NCI-H187 (cell line): ENCODE data around the gene BBS12.

ENCODE experiments used
- DNase-seq, 2 experiments: peaks; one replicate each; lab custom pipeline; 2025; lab: John Stamatoyannopoulos, UW

The BBS12 gene

DNA sequence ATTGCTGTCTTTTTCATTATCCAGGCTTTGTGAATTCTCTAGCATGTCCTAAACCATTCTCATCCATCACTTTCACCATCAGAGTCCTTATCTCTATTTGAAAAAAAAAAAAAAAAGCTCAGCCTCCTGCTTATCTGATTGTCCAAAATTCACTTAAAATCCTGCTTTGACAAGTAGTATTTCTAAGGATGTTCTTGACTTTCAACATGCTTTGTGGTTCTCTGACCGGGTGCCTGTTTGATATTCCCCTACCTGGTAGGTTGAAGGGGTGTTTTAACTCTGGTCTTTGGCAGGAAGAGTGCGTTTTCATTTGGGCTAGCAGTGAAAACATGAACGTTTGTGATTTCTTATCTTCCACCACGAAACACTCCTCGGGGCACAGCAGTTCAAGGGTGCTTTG, 17.3 kb upstream of the BBS12 start:
- no peak for DNase-seq

DNA sequence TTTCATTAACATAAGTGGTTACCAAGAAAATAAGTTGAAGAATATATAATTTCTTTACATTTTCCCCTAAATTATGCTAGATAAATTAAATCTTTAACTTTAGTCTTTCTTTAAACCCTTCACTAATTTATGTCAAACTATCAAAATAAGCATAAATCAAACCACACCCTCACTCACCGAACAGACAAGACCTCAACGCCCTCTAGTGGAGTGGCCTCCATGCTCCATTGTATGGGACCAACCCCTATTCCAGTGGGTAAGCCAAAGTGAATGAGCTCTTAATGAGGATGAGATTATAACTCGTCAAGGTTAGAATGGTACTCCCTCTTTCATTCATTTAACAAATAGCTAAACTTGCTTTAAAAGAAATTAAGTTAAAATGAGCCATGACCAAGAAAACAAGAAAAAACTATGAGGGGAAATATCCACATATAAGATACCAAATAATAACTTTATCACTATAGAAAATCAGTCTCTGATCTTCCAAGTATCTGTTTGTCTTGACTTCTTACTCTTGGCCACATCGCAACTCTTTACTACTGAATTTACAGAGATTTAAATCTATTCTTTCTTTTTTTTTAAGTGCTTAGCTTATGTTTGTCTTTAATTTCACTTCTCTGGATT, 15.6 kb upstream of the BBS12 start:
- no peak for DNase-seq

DNA sequence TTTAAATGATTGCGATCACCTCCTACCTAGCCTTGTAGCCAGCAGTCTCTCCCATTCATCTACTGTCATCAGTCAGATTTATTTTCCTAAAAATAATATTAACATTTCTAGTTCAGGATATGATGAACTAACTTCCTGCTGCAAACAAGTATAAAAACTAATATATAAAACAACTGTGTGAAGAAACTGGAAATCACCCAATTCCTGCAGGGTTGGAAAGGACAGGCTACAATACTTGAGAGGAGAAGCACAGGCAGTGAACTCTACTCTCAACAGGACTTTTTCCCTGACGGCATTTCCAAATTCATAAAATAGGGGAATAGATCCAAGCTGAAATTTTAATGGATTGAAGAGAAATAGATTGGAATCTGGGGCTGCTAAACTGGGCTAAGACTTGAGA, 14.2 kb upstream of the BBS12 start:
- DNase-seq = no peak

DNA sequence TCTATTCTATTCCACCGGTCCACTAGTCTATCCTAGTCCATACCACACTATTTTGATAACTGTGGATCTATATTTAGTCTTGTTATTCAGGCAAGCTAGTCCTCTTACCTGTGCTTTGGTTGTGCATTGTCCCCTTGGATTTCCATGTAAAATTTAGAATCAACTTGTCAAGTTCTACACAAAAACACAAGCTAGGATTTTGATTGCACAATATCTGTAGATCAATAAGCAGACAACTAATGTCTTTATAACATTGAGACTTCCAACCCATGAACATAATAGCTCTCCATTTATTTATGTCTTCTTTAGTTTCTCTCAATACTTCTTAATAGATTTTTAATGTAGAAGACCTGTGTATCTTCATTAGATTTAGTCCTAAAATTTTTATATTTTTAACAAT, 10.2 kb upstream of the BBS12 start:
- no peak for DNase-seq

DNA sequence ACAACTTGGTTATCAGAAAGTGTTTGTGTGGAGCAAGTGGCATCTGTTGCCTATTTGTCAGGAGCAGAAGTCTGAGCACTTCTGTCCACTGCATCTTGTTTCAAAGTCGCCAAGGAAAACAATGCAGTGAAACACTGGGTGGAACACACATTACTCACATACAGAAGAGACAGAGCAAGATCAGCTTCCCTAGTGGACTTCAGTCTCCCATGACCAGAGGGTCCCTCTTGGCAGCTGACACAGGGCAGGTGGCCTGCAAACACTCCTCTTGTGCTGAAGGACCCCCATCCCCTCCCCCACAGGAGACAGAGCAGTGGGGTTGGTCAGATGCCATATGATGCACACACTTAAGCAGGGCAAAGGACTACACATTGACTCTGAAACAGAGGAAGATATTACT, 3.6 kb upstream of the BBS12 start:
- no peak for DNase-seq

DNA sequence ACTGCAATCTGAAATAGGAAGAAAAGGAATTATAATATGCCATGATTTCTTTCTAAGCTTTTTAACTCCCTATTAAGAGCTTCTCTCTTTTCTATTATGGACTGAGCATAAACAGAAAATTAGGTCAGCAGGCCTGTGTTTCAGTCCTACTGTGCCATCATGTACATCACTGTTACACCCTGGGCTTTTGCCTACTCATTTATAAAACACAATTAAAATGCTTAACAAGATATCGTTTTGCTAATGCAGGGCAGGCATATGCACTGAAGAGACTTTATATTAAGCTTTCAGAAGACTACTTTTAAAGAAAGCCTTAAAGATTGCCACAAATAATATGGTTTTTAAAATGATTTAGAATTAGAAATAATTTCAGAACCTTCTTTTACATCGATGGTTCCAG, 828 bp upstream of the BBS12 start:
- DNase-seq = no peak

DNA sequence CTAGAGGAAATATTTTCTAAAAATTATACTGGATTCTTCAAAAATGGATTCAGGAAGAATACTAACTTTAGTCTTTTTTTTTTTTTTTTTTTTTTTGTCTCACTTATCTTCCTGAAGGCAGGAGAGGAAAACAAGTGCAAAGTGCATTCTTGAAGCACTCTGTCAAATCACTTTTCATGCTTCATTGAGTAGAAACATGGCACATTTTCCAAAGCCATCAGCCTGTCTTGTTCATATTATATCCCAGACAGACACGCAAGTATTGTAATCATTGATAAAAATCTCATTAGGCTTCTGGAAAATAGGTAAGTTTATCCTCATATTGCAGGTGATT, 1.2 kb downstream of the BBS12 start:
- DNase-seq = no peak

DNA sequence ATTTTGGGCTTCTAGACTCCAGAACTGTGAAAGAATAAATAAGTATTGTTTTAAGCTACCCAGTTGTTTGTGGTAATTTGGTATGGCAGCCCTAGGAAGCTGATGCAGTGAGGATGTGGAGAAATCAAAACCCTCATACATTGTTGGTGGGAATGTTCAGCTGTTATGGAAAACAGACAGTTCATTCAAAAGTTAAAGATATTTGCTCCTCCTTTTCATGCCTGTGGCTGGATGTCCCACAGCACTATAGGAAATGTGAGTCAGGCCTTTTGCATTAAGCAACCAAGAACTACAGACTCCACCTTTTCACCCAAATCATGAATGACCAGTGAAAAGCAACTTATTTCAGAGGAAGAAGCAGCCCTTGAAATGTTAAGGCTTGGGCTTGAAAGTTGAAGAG, 6.7 kb downstream of the BBS12 start:
- no peak for DNase-seq

DNA sequence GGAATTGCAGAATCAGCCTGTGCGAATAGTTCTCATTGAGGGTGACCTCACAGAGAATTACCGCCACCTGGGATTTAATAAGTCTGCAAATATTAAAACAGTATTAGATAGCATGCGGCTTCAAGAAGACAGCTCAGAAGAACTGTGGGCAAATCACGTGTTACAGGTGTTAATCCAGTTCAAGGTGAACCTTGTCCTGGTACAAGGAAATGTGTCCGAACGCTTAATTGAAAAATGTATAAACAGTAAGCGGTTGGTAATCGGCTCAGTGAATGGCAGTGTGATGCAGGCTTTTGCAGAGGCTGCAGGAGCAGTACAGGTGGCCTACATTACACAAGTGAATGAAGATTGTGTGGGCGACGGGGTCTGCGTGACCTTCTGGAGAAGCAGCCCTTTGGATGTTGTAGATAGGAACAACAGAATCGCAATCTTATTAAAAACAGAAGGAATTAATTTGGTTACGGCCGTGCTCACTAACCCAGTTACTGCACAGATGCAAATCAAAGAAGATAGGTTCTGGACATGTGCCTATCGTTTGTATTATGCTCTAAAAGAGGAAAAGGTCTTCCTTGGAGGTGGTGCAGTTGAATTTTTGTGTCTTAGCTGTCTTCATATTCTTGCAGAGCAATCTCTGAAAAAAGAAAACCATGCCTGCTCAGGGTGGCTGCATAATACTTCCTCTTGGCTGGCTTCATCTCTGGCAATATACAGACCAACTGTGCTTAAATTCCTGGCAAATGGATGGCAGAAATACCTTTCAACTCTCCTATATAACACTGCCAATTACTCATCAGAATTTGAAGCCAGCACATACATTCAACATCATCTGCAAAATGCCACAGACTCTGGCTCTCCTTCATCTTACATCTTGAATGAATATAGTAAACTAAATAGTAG, 10.7 kb downstream of the BBS12 start:
- no peak for DNase-seq

DNA sequence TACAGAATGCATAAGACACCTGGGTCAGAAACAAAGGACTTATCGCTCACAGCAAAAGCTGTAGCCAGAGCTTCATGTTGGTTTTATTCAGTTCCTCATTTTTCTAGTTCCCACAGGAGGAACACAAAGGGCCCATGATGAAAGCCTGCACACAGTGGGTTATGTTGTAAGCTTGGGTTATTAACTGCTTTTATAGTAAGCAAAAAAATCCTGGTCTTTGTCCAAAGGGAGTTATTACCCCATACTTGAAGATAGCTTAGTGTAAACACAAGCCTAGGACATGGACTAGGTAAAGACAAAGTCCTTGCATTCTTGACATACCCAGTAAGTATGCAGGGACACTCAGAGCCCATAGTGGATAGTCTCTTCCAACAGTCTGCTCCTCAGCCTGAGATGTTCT, 11.7 kb downstream of the BBS12 start:
- no peak for DNase-seq

DNA sequence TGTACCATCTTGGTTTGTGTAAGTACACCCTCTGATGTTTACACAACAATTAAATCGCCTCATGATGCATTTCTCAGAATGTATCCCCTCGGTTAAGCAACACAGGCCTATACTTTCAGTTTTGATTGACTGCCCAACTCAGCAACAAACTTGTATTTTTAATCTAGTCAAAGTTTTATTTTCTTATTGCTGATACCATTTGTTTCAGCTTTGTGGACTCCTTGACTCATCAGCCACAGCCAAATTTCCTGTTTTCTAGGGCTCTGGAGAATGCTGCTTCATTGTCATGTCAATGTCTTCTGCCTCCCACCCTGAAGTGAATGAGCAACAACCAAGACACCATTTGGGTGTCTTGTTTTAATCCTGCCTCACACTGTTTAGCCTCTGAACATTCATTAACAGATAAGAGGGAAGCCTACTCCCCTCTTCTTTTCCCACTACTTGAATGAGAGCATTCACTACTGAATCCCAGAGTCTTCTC, 14.0 kb downstream of the BBS12 start:
- no peak for DNase-seq

DNA sequence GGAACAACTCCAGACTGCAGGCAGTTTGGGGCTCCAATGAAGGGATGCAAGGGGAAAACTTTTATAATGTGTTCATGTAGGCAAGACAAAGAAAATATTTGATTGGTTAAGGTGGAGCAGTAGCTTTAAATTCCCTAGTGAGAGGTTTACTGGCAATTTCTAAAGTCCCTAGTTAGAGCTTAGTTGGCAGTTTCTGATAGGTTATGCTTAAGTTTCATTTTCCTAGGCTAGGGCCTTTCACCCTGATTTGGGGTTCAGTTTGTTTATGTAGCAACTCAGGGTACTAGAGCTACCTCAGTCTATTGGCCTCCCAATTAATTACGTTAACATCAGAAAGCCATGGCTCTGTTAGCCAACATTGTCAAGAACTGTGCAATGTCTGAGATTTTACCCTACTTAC, 14.6 kb downstream of the BBS12 start:
- no peak for DNase-seq

DNA sequence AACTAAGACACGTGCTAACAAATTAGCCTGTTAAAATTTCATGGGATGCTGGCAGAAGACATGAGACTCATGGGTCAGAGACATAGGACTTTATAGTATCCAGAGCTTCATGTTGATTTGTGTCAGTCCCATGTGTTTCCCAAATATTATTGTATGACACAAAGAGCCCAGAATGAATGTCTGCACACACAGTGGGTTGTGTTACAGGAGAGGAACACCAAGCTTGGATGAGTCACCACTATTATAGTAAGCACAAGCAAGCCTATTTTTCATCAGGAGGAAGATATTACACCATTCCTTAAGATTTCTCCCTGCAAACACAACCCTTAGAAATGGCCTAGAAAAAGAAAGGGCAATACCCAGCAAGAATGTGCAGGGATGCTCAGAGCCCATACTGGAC, 15.4 kb downstream of the BBS12 start:
- no peak for DNase-seq

DNA sequence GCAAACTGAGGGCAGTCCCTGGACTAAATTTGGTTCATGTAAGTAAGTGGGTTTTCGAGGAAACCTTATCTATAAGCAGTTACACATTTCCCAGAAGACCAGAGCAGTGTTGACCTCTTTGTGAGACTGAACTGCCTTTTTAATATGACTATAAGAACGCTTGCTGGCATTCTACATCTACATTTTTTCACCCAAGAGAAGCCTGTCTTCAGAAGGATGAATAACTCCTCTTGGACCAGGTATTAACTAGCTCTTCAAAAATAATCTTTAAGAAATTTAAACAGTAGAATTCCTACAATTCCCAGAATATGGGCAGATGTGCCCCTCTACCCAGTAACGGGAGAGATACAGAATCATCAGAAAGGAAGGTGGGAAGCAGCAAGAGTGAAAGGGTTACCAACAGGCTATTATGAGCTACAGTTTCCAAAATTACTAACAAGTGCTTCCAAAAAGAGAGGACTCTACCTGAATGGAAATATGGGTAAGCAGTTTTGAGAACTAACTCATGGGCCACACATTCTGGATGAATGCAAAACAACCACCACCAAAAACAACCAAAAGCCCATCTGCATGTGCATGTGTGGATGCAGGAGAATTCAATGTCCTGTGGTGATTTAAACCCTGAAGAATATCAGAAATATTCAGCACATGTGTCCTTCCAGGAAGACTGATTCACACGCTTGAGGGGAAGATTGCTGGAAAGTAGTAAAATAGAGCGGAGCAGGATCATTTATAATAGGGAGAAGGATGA, 17.4 kb downstream of the BBS12 start:
- DNase-seq = no peak

DNA sequence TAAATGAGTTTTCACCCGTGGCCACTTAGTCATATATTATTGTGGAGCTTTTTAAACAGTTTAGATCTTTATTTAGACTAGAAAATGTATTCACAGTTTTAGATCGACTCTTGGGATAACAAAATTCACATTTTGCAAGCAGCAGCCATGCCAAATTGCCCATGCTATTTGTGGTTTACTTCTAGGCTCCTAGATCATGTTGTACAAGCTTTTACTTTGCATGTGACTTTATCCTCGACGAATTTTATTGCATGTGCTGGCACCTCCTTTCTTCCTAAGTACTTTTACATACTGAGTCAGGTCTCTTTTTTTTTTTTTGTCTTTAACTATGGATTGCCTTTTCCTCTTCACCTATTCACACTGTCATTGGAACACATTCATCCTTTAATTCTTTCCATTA, 23.2 kb downstream of the BBS12 start:
- DNase-seq = no peak

DNA sequence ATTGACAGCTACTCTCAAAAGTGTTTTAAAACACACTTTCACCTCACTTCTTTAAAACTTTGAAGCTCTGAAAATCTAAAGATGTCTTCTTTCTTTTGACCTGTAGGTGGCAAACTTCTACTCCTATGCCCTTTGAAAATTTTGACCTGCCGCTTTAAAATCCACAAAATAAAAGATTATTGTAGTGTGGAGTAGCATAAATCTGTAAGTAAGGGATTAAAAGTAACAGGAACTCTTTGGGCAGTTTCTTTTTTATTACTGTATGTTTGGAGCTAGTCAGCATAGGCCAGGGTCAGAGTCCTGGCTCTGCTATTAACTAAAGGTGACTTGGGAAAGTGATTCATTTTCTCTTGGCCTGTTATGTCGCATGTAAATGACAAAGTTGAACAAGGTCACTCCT, 25.5 kb downstream of the BBS12 start:
- DNase-seq = no peak

DNA sequence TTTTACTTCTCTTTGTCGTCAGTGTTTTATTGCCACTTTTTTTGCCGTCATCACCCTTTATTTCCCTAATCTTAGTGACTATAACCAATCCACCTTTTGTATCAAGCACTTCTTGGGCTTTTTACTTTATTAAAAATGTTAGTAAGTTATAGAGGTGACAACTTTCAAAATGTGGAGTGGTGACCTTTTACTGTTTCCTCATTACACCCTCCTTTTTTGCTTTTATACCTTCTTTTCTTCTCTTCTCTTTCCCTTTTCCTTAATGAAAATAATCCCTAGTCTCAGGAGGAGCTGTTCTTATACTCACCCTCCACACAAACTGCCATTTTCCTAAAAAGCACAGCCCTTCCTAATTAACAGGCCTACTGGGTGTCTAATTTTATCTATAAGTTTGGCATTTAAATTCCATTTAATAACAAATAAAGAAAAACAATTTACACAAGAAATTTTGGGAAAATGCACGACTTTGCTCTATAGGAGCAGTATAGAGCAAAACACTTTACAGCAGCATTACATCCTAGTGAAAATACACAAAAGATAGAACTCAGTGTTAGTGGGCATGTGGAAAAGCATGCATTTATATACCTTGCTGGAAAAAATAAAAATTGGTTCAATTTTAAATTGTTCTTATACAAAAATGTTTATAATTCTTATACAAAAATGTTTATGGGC, 27.3 kb downstream of the BBS12 start:
- DNase-seq = no peak

DNA sequence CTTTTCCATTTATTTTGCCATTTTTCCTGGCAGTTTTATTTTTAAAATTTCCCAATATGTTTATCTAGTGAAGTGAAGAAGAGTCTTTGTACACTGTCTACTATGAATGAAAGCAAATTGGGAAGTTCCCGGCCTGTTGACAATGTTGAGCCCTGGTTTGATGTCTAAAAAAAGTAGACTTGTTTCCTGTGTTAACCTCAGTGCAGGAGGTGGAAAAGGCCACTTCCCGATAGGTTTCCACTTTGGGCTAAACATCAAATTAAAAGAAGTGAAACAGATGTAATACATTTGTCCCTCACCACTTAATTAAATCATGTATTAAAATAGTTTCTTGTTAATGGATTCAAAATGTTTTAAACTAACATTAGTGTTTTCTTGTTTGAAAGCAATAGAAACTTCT, 30.0 kb downstream of the BBS12 start:
- DNase-seq = no peak

DNA sequence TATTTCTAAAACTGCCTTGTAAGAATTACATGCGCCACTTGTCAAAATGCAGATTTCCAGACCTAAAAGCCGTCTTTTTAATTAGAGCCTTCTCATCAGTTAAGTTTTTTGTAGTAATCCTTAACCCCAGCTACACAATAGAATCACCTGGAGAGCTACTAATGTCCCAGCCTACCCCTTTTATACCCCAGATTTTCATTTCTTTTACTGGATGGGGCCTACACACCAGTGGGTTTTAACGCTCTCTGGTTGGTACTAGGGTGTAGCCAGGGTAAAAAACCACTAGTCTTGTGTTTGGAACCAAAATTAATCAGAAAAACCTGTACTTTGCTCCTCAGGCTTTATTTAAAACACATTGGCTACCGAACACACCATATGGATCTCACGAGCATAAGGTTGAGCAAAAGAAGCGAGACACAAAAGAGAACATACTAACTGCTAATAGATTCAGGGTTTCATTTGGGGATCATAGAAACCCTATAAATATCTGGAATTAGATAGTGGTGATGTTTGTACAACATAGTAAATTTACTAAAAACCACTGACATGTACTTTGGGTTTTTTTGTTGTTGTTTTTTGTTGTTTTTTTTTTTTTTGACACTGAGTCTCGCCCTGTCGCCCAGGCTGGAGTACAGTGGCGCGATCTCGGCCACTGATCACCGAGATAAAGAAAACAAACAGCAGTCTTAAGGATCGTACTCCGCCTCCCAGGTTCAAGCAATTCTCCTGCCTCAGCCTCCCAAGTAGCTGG, 30.6 kb downstream of the BBS12 start:
- no peak for DNase-seq

DNA sequence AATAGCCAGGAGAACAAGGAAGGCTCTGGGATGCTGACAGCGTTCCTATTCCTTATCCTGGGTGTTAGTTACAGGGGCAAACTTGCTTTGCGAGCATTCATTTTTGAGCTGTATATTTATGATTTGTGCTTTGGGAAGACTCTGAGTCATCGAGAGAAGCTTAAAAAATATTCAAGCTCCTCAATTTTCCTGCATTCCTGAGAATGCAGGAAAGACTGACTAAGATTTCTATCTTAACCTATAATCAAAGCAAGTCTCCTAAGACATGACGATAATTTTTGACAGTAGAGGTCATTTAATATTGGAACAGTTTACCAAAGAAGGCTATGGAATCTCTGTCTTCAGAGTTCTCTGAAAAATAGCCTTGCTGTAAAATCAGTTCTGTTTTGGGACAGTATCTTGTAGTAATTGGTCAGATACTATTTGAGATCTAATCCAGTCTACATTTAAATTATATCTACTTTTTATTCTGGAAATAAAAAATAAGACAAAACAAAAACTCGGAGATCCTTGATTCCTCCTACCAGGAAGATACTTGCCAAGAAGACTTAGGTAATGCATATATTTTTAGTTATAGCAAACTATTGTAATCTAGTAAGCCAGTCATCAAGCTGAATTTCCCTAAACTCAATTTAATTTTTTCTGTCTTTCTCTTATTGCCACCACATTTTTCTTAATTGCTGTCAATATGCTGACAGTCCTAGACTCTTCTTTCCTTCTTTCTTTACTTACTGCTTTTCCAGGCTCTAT, 31.7 kb downstream of the BBS12 start:
- no peak for DNase-seq

DNA sequence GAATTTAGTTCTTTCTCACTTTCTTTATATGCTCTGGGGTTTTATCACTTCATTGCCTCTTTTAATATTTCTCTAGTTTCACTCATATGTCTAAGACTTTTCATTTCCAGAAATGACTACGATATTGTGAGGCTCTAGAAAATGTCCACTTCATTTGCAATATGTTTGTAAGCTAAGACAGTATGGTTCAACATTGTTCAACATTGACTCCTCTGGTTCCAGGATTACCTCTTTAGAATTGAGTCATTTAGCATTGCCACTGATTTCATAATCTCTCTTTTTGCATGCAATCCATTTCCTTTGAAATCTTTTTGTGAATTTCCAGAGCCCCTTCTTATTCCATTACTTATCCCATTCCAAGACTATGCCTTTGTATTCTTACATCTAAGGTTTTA, 32.3 kb downstream of the BBS12 start:
- no peak for DNase-seq
